ENCODE results near the gene CDH4.

GRCh38 chr20:61847986-61848385, 595.9 kb downstream of the CDH4 start:
- TF ChIP-seq, protein P1, sequence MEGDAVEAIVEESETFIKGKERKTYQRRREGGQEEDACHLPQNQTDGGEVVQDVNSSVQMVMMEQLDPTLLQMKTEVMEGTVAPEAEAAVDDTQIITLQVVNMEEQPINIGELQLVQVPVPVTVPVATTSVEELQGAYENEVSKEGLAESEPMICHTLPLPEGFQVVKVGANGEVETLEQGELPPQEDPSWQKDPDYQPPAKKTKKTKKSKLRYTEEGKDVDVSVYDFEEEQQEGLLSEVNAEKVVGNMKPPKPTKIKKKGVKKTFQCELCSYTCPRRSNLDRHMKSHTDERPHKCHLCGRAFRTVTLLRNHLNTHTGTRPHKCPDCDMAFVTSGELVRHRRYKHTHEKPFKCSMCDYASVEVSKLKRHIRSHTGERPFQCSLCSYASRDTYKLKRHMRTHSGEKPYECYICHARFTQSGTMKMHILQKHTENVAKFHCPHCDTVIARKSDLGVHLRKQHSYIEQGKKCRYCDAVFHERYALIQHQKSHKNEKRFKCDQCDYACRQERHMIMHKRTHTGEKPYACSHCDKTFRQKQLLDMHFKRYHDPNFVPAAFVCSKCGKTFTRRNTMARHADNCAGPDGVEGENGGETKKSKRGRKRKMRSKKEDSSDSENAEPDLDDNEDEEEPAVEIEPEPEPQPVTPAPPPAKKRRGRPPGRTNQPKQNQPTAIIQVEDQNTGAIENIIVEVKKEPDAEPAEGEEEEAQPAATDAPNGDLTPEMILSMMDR (optimal IDR thresholded peaks at IDR 0.05 in 1 of 3, IDR thresholded peaks at IDR 0.05 in 1 of 3, conservative IDR thresholded peaks at IDR 0.05 in 1 of 3; ENCODE audit: extremely low read depth in 1 of 3, insufficient read depth in 2 of 3, low read length in 3 of 3) = no peak
- TF ChIP-seq EZH2 (IDR thresholded peaks at IDR 0.05; ENCODE audit: low read length) = no peak

Data from keratinocyte (primary cell).